SK-N-SH (cell line): ENCODE results near the gene TAMM41. TPM values are rescaled to one million over a fixed set of nuclear protein-coding genes. Genes with fewer than 3 reads are reported as not detected.

Source experiments
- CTCF ChIA-PET: fragments of 300-600, 350-600 bp; formaldehyde crosslinking; extraction: SDS; loops from one replicate; lab custom pipeline; 2021; lab: Yijun Ruan, JAX
- POLR2A ChIA-PET: fragments of 350-600 bp; sonication (Branson Sonifier 250); formaldehyde crosslinking; extraction: SDS; loops from one replicate; lab custom pipeline; 2020; ENCODE audit warnings: antibody characterized with exemption, inconsistent platforms; lab: Yijun Ruan, JAX
- DNase-seq: peaks from one replicate; pipeline ENCODE4 v3.0.0; 2012
- H2AFZ ChIP-seq: fragments of 200-600 bp; sonication (generic); 2 replicates; pipeline ENCODE4 v1.8.1; 2016; ENCODE audit warnings: antibody characterized with exemption, mild to moderate bottlenecking, low read depth
- H3F3A ChIP-seq: fragments of 200-600 bp; sonication (generic); replicated peaks from 2 replicates; pipeline ENCODE3; 2016; ENCODE audit warnings: antibody characterized with exemption, mild to moderate bottlenecking; ENCODE audit not compliant: insufficient read depth
- H3K27ac ChIP-seq, 2 experiments: fragments of 200-500 bp in 1 of 2; fragments of 200-600 bp in 1 of 2; sonication (Bioruptor generic) in 1 of 2; sonication (generic), shearing (Covaris generic) in 1 of 2; 2 replicates each; pipeline versions ENCODE4 v1.5.1 to v1.6.1; 2014 to 2016; ENCODE audit warnings: low read depth in 2 of 2, inconsistent platforms in 1 of 2, low read length in 1 of 2, mild to moderate bottlenecking in 1 of 2, mixed read lengths in 1 of 2
- H3K27me3 ChIP-seq: fragments of 200-600 bp; sonication (generic), shearing (Covaris generic); 2 replicates; pipeline ENCODE4 v1.6.1; 2016; ENCODE audit warnings: mixed run types; ENCODE audit not compliant: insufficient read depth
- H3K36me3 ChIP-seq, 2 experiments: fragments of 200-500 bp in 1 of 2; fragments of 200-600 bp in 1 of 2; sonication (Bioruptor generic) in 1 of 2; sonication (generic) in 1 of 2; replicated peaks in 1 of 2; 2 replicates each; pipeline versions ENCODE3 to v1.5.1; 2014 to 2016; ENCODE audit warnings: low read length in 1 of 2, mild to moderate bottlenecking in 1 of 2; ENCODE audit not compliant: insufficient read depth in 2 of 2, control insufficient read depth in 1 of 2
- H3K4me1 ChIP-seq, 2 experiments: fragments of 200-500 bp in 1 of 2; fragments of 200-600 bp in 1 of 2; sonication (Bioruptor generic) in 1 of 2; sonication (generic), shearing (Covaris generic) in 1 of 2; 2 replicates each; pipeline versions ENCODE4 v1.5.1 to v1.6.1; 2014 to 2016; ENCODE audit warnings: low read depth in 1 of 2, low read length in 1 of 2, mixed run types in 1 of 2; ENCODE audit not compliant: insufficient read depth in 2 of 2, control insufficient read depth in 1 of 2
- H3K4me2 ChIP-seq: fragments of 200-600 bp; sonication (generic), shearing (Covaris generic); 2 replicates; pipeline ENCODE4 v1.6.1; 2017; ENCODE audit warnings: mixed run types
- H3K4me3 ChIP-seq, 2 experiments: fragments of 200-500 bp in 1 of 2; fragments of 200-600 bp in 1 of 2; sonication (Bioruptor generic) in 1 of 2; sonication (generic), shearing (Covaris generic) in 1 of 2; 2 replicates each; pipeline versions ENCODE4 v1.5.1 to v1.8.1; 2014 to 2016; ENCODE audit warnings: low read depth in 2 of 2, inconsistent platforms in 1 of 2, low read length in 1 of 2, mild to moderate bottlenecking in 1 of 2, mixed read lengths in 1 of 2, moderate library complexity in 1 of 2
- H3K79me2 ChIP-seq: fragments of 200-600 bp; sonication (generic); 2 replicates; pipeline ENCODE4 v1.8.1; 2017; ENCODE audit warnings: mild to moderate bottlenecking; ENCODE audit not compliant: insufficient read depth
- H3K9ac ChIP-seq: fragments of 200-600 bp; sonication (generic); 2 replicates; pipeline ENCODE4 v1.6.1; 2017; ENCODE audit warnings: mixed run types
- H3K9me2 ChIP-seq: fragments of 200-600 bp; sonication (generic); 2 replicates; pipeline ENCODE4 v1.6.1; 2017; ENCODE audit warnings: mixed run types
- H3K9me3 ChIP-seq: fragments of 200-600 bp; sonication (generic); 2 replicates; pipeline ENCODE4 v1.6.1; 2017; ENCODE audit warnings: mixed run types, mild to moderate bottlenecking, moderate library complexity
- H4K20me1 ChIP-seq: fragments of 200-600 bp; sonication (generic); 2 replicates; pipeline ENCODE4 v1.6.1; 2017; ENCODE audit warnings: mild to moderate bottlenecking, mixed run types; ENCODE audit not compliant: insufficient read depth
- CHD2 ChIP-seq: fragments of 150-350 bp; IDR thresholded peaks from 2 replicates; pipeline ENCODE4 v1.6.1; 2018; ENCODE audit warnings: low read length; ENCODE audit not compliant: partially characterized antibody
- CTCF ChIP-seq: fragments of 200-600 bp; sonication (generic); IDR thresholded peaks from 2 replicates; pipeline ENCODE4 v1.6.1; 2017; ENCODE audit warnings: antibody characterized with exemption, mild to moderate bottlenecking, moderate library complexity
- EP300 ChIP-seq, 2 experiments: IDR thresholded peaks; 2 replicates each; pipeline versions ENCODE4 v1.4.0 to v1.6.1; 2012; ENCODE audit warnings: borderline replicate concordance in 1 of 2, low read depth in 1 of 2, low read length in 1 of 2
- FOSL2 ChIP-seq: IDR thresholded peaks from 2 replicates; pipeline ENCODE4 v1.4.0; 2012; ENCODE audit warnings: low read depth, mild to moderate bottlenecking, moderate library complexity, borderline replicate concordance
- FOXJ3 ChIP-seq: sonication (generic); formaldehyde crosslinking; IDR thresholded peaks from 2 replicates; pipeline ENCODE4 v1.5.1; 2020; ENCODE audit warnings: mild to moderate bottlenecking, missing genetic modification reagents
- GATA2 ChIP-seq: sonication (generic); formaldehyde crosslinking; IDR thresholded peaks from 2 replicates; pipeline ENCODE4 v1.5.0; 2020; ENCODE audit warnings: mild to moderate bottlenecking, missing genetic modification reagents
- IRF3 ChIP-seq: fragments of 150-350 bp; IDR thresholded peaks from 2 replicates; pipeline ENCODE4 v1.6.1; 2016; ENCODE audit warnings: mild to moderate bottlenecking, low read depth, low read length
- WGBS: methylation state at CpG from one replicate; pipeline ENCODE4 v1.1.6; 2017; ENCODE audit warnings: low lambda C conversion rate; 5-methylcytosine and 5-hydroxymethylcytosine counted together
- polyA plus RNA-seq, 3 experiments: library from polyadenylated mRNA; depleted of rRNA; stranded (reverse); fragments of >200 nt; gene quantifications; 2 replicates each; pipeline ENCODE4 v1.2.3, GENCODE V29; 2012

TAMM41 gene
- polyA plus RNA-seq, 1 of the 3 experiments (the other 2 are of a cell fraction), result 14.3 TPM

GRCh38 chr3:11789412-11789811 is 57.3 kb downstream of the TAMM41 start:
- WGBS, result 80% methylated on average over 1 of the region's 1 CpG

GRCh38 chr3:11784971-11785377 is 61.7 kb downstream of the TAMM41 start:
- H3K36me3 ChIP-seq, result peaks cover 22 to 25% of the 10 kb centered on the region in 2 experiments
- WGBS, result 34% methylated on average over 3 of the region's 3 CpGs
- TF ChIP-seq FOXJ3 (CRISPR knock-in tag) (0 out of 2 replicates have a peak, but pooled peaks have one; percentile 24), GATA2 (CRISPR knock-in tag) (peak; percentile 70), IRF3 (no peak)
- H3K27ac ChIP-seq, result no peak overlapping the region
- H3K9ac ChIP-seq, result no peak overlapping the region
- H3K4me1 ChIP-seq, result no peaks in the 10 kb centered on the region; a peak in 1 of 4 replicates
- ChIA-PET CTCF (no interaction called here), POLR2A (no interaction called here)
- no peaks in the 10 kb centered on the region for H3F3A ChIP-seq
- H3K9me2 ChIP-seq, result no peaks in the 10 kb centered on the region
- H4K20me1 ChIP-seq, result no peaks in the 10 kb centered on the region
- DNase-seq, result peak; percentile 39
- H2AFZ ChIP-seq, result no peak overlapping the region
- H3K4me2 ChIP-seq, result no peak overlapping the region
- no peaks in the 10 kb centered on the region for H3K9me3 ChIP-seq
- no peaks in the 10 kb centered on the region for H3K79me2 ChIP-seq
- H3K4me3 ChIP-seq, result no peak overlapping the region
- no peaks in the 10 kb centered on the region for H3K27me3 ChIP-seq

More at GRCh38 chr3:11789412-11789811, 57.3 kb downstream of the TAMM41 start:
- Histone ChIP-seq H3K27me3 (no peaks in the 10 kb centered on the region), H3K4me2 (no peak overlapping the region), H3F3A (no peaks in the 10 kb centered on the region), H3K4me3 (no peak overlapping the region), H3K79me2 (no peaks in the 10 kb centered on the region), H3K9ac (no peak overlapping the region), H2AFZ (no peak overlapping the region), H4K20me1 (no peaks in the 10 kb centered on the region), H3K9me2 (no peaks in the 10 kb centered on the region), H3K9me3 (no peaks in the 10 kb centered on the region), H3K4me1 (no peaks in the 10 kb centered on the region; a peak in 1 of 4 replicates), H3K36me3 (peaks cover 25 to 38% of the 10 kb centered on the region in 2 experiments), H3K27ac (no peak overlapping the region)
- DNase-seq, result no peak
- TF ChIP-seq CTCF, result no peak
- no peak for TF ChIP-seq FOSL2
- TF ChIP-seq IRF3, result no peak
- no peak for TF ChIP-seq EP300 (IDR thresholded peaks at IDR 0.05; ENCODE audit: borderline replicate concordance in 1 of 2, low read depth in 1 of 2, low read length in 1 of 2)
- no peak for TF ChIP-seq CHD2
- ChIA-PET CTCF (interaction anchor here (0.8 kb wide), 1 partner anchor 410 kb away, joined by 3 read pairs; no protein-coding TSS in a partner anchor), POLR2A (no interaction called here)
